PC-9 (cell line): Measurements from ENCODE around the gene SLFNL1. TPM values are rescaled to one million over a fixed set of nuclear protein-coding genes. Genes with fewer than 3 reads are reported as not detected.

Experiments used
- BruUV-seq: library from RNA; stranded (reverse); fragments of 400-500 nt; replicated peaks from 2 replicates; lab custom pipeline; 2021; lab: Mats Ljungman, UMichigan
- CTCF ChIA-PET: fragments of 300-600 bp; sonication (Branson Sonifier 250); formaldehyde crosslinking; loops from one replicate; lab custom pipeline; 2022; ENCODE audit warnings: antibody characterized with exemption; lab: Charles Lee
- POLR2A ChIA-PET: fragments of 300-600 bp; sonication (Branson Sonifier 250); formaldehyde crosslinking; loops from one replicate; lab custom pipeline; 2022; ENCODE audit warnings: antibody characterized with exemption; ENCODE audit not compliant: unreplicated experiment; lab: Charles Lee
- DNase-seq, 2 experiments: peaks; one replicate each; pipeline versions ENCODE4 v3.0.0 to v3.0.0-alpha.2; 2015 to 2022; ENCODE audit warnings: mixed read lengths in 1 of 2
- H2AFZ ChIP-seq: fragments of 200-600 bp; sonication (generic); 2 replicates; pipeline ENCODE4 v1.8.1; 2017; ENCODE audit warnings: antibody characterized with exemption
- H3F3A ChIP-seq: fragments of 200-600 bp; sonication (generic); 2 replicates; pipeline ENCODE4 v1.8.1; 2017; ENCODE audit warnings: antibody characterized with exemption, mild to moderate bottlenecking, low read depth; ENCODE audit not compliant: insufficient read depth
- H3K27ac ChIP-seq: fragments of 200-600 bp; sonication (generic); 2 replicates; pipeline ENCODE4 v1.6.1; 2016; ENCODE audit warnings: mixed run types
- H3K27me3 ChIP-seq: fragments of 200-600 bp; sonication (generic); 2 replicates; pipeline ENCODE4 v1.6.1; 2016; ENCODE audit warnings: low read depth, mixed run types; ENCODE audit not compliant: insufficient read depth
- H3K36me3 ChIP-seq: fragments of 200-600 bp; sonication (generic); 2 replicates; pipeline ENCODE4 v1.6.1; 2016; ENCODE audit warnings: low read depth, mixed run types
- H3K4me1 ChIP-seq: fragments of 200-600 bp; sonication (generic); replicated peaks from 2 replicates; pipeline ENCODE4 v1.6.1; 2016; ENCODE audit warnings: mixed run types; ENCODE audit not compliant: insufficient read depth
- H3K4me2 ChIP-seq: fragments of 200-600 bp; sonication (generic); 2 replicates; pipeline ENCODE4 v1.6.1; 2017; ENCODE audit warnings: mixed run types
- H3K4me3 ChIP-seq: fragments of 200-600 bp; sonication (generic); 2 replicates; pipeline ENCODE4 v1.6.1; 2016; ENCODE audit warnings: mixed run types
- H3K79me2 ChIP-seq: fragments of 200-600 bp; sonication (generic); 2 replicates; pipeline ENCODE4 v1.6.1; 2017; ENCODE audit warnings: low read depth, mixed run types
- H3K9me2 ChIP-seq: fragments of 200-600 bp; sonication (generic); 2 replicates; pipeline ENCODE4 v1.8.1; 2017; ENCODE audit warnings: mild to moderate bottlenecking; ENCODE audit not compliant: insufficient read depth
- H3K9me3 ChIP-seq: fragments of 200-600 bp; sonication (generic); 2 replicates; pipeline ENCODE4 v1.8.1; 2016; ENCODE audit warnings: low read depth; ENCODE audit not compliant: insufficient read depth
- H4K20me1 ChIP-seq: fragments of 200-600 bp; sonication (generic); 2 replicates; pipeline ENCODE4 v1.8.1; 2017; ENCODE audit not compliant: insufficient read depth
- EZH2 ChIP-seq: fragments of 200-600 bp; sonication (generic); IDR thresholded peaks from 2 replicates; pipeline ENCODE4 v1.8.0; 2017; ENCODE audit warnings: antibody characterized with exemption, low read depth
- intact Hi-C: fragments of 100-400 bp; cut with micrococcal nuclease; formaldehyde crosslinking; loops from one replicate; pipeline ENCODE4 v1.10.0; 2022; ENCODE audit not compliant: unreplicated experiment
- total RNA-seq: library from RNA; stranded (reverse); gene quantifications from 2 replicates; pipeline ENCODE4 v1.2.3, GENCODE V29; 2021
- TF ChIP-seq, protein P1 (sequence below): fragments of 200-600 bp; sonication (generic); conservative IDR thresholded peaks from 2 replicates; pipeline ENCODE4 v1.6.1; 2017; ENCODE audit warnings: mixed run types, antibody characterized with exemption, mild to moderate bottlenecking, moderate library complexity

Gene SLFNL1
- total RNA-seq, 1 experiment from 2014 or later: 0.41 TPM

DNA sequence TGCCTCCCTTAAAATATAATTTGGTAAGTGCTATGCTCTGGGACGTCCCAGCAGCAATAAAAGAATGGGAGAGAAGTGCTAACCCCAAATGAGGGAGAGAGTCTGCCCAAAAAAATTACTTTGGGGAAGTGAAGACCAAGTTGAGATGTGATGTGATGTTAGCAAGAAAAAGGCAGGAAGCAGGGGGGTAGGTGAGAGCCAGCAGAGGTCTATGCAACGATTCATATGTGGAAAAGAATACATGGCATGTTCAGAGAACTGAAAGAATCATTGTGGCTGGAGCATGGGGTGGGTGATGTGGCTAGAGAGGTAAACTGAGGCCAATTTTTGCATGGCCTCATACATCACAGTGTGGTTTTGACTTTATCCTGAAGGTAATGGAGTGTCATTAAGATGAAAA is 47.6 kb downstream of the SLFNL1 start:
- CTCF ChIA-PET: interaction anchor here (0.6 kb wide), 1 partner anchor 143 kb away, joined by 6 read pairs; no protein-coding TSS in a partner anchor
- no TSS peak for BruUV-seq
- Histone ChIP-seq H3F3A (peaks cover 17% of the 10 kb centered on the region), H3K27me3 (no peaks in the 10 kb centered on the region), H3K79me2 (no peaks in the 10 kb centered on the region), H3K9me2 (no peaks in the 10 kb centered on the region), H3K27ac (no peak overlapping the region), H3K36me3 (no peaks in the 10 kb centered on the region), H3K4me1 (peaks cover 7% of the 10 kb centered on the region; the same call in 1 of the 2 replicates), H4K20me1 (no peaks in the 10 kb centered on the region), H3K9me3 (no peaks in the 10 kb centered on the region), H2AFZ (no peak overlapping the region), H3K4me2 (no peak overlapping the region), H3K4me3 (no peak overlapping the region)
- DNase-seq: no peak
- intact Hi-C loops: no loop called here
- TF ChIP-seq, protein P1, sequence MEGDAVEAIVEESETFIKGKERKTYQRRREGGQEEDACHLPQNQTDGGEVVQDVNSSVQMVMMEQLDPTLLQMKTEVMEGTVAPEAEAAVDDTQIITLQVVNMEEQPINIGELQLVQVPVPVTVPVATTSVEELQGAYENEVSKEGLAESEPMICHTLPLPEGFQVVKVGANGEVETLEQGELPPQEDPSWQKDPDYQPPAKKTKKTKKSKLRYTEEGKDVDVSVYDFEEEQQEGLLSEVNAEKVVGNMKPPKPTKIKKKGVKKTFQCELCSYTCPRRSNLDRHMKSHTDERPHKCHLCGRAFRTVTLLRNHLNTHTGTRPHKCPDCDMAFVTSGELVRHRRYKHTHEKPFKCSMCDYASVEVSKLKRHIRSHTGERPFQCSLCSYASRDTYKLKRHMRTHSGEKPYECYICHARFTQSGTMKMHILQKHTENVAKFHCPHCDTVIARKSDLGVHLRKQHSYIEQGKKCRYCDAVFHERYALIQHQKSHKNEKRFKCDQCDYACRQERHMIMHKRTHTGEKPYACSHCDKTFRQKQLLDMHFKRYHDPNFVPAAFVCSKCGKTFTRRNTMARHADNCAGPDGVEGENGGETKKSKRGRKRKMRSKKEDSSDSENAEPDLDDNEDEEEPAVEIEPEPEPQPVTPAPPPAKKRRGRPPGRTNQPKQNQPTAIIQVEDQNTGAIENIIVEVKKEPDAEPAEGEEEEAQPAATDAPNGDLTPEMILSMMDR: no peak
- no peak for TF ChIP-seq EZH2
- POLR2A ChIA-PET: interaction anchor here (0.5 kb wide), 1 partner anchor 1210 kb away, joined by 15 read pairs; no protein-coding TSS in a partner anchor

DNA sequence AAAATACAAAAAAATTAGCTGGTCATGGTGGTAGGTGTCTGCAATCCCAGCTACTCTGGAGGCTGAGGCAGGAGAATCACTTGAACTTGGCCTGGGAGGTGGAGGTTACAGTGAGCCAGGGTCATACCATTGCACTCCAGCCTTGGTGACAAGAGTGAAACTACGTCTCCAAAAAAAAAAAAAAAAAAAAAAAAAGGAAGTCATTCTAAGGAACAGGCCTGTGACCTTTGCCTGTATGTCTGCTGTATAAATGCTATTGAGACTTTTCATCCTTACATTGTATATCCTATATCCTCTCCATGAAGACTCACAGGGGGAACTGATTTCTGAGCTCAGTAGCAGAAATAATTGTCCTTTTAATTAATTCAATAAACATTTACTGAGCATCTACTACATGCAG is 49.6 kb downstream of the SLFNL1 start:
- H3K4me3 ChIP-seq: no peak overlapping the region
- H3K27ac ChIP-seq: no peak overlapping the region
- CTCF ChIA-PET: interaction anchor here (0.6 kb wide), 1 partner anchor 16 kb away, joined by 8 read pairs; no protein-coding TSS in a partner anchor
- peaks cover 23% of the 10 kb centered on the region for H3F3A ChIP-seq
- H3K4me1 ChIP-seq: peaks cover 24% of the 10 kb centered on the region
- TF ChIP-seq EZH2: no peak
- TF ChIP-seq, protein P1: no peak
- no peaks in the 10 kb centered on the region for H3K79me2 ChIP-seq
- H3K9me2 ChIP-seq: no peaks in the 10 kb centered on the region
- POLR2A ChIA-PET: interaction anchor here (0.7 kb wide), 1 partner anchor 10 kb away, joined by 8 read pairs; no protein-coding TSS in a partner anchor
- no peaks in the 10 kb centered on the region for H3K9me3 ChIP-seq
- no peak overlapping the region for H3K4me2 ChIP-seq
- H2AFZ ChIP-seq: no peak overlapping the region
- no TSS peak for BruUV-seq
- DNase-seq: no peak
- intact Hi-C loops: no loop called here
- no peaks in the 10 kb centered on the region for H3K36me3 ChIP-seq
- H4K20me1 ChIP-seq: no peaks in the 10 kb centered on the region
- no peaks in the 10 kb centered on the region for H3K27me3 ChIP-seq

DNA sequence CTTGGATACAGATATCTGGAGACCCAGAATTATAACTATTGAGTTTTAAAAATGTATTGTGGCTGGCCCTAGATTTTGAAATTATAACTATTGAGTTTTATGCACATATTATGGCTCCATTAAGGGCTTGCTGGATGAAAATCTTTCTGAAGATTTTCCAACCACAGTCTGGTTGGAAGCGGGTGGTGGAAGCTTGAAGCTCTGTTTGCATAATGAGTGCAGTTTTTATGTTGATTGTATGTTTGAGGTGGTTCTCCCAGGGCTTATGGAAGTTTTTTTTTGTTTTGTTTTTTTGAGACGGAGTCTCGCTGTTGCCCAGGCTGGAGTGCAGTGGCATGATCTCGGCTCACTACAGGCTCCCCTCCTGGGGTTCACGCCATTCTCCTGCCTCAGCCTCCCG is 52.1 kb downstream of the SLFNL1 start:
- Histone ChIP-seq H4K20me1 (no peaks in the 10 kb centered on the region), H3K4me3 (no peak overlapping the region), H3K9me3 (no peaks in the 10 kb centered on the region), H3K27ac (peak overlapping the region; percentile 93), H3K79me2 (no peaks in the 10 kb centered on the region), H3K4me1 (peaks cover 30% of the 10 kb centered on the region), H2AFZ (no peak overlapping the region), H3K27me3 (no peaks in the 10 kb centered on the region), H3K36me3 (no peaks in the 10 kb centered on the region), H3F3A (peaks cover 30% of the 10 kb centered on the region), H3K9me2 (no peaks in the 10 kb centered on the region), H3K4me2 (no peak overlapping the region)
- intact Hi-C loops: no loop called here
- POLR2A ChIA-PET: interaction anchor here (0.6 kb wide), 1 partner anchor 92 kb away, joined by 6 read pairs; no protein-coding TSS in a partner anchor
- CTCF ChIA-PET: no interaction called here
- no peak for DNase-seq
- BruUV-seq: no TSS peak
- TF ChIP-seq, protein P1: no peak
